HEK293T (cell line): ENCODE results near the gene DPP4.

Experiments used
- CTCF ChIA-PET: fragments of 350-600 bp; formaldehyde crosslinking; extraction: SDS; loops from one replicate; lab custom pipeline; 2021; ENCODE audit warnings: antibody characterized with exemption, inconsistent platforms; lab: Yijun Ruan, JAX
- POLR2A ChIA-PET: fragments of 350-600 bp; formaldehyde crosslinking; extraction: SDS; loops from one replicate; lab custom pipeline; 2020; ENCODE audit warnings: antibody characterized with exemption, inconsistent platforms; lab: Yijun Ruan, JAX
- DNase-seq: peaks from one replicate; pipeline ENCODE4 v3.0.0; 2012; ENCODE audit warnings: mixed read lengths; ENCODE audit errors: extremely low spot score
- ARNT ChIP-seq: fragments of 450-650 bp; IDR thresholded peaks from 2 replicates; pipeline ENCODE4 v1.6.1; 2017; ENCODE audit warnings: mild to moderate bottlenecking
- BHLHE40 ChIP-seq: fragments of 450-650 bp; IDR thresholded peaks from 2 replicates; pipeline ENCODE4 v1.6.1; 2016; ENCODE audit warnings: mild to moderate bottlenecking, moderate library complexity, borderline replicate concordance
- CTBP1 ChIP-seq: fragments of 450-650 bp; IDR thresholded peaks from 2 replicates; pipeline ENCODE4 v1.6.1; 2016; ENCODE audit warnings: borderline replicate concordance
- ELF4 ChIP-seq: fragments of 450-650 bp; IDR thresholded peaks from 2 replicates; pipeline ENCODE4 v1.6.1; 2017; ENCODE audit warnings: antibody characterized with exemption
- FOXA1 ChIP-seq: fragments of 450-650 bp; IDR thresholded peaks from 2 replicates; pipeline ENCODE4 v1.6.1; 2016; ENCODE audit warnings: mild to moderate bottlenecking
- FOXK2 ChIP-seq: fragments of 450-650 bp; IDR thresholded peaks from 2 replicates; pipeline ENCODE4 v1.6.1; 2016; ENCODE audit warnings: mild to moderate bottlenecking
- FOXM1 ChIP-seq: fragments of 450-650 bp; IDR thresholded peaks from 2 replicates; pipeline ENCODE4 v1.6.1; 2017; ENCODE audit warnings: mild to moderate bottlenecking, borderline replicate concordance
- HDGF ChIP-seq: fragments of 450-650 bp; IDR thresholded peaks from 2 replicates; pipeline ENCODE4 v1.6.1; 2017; ENCODE audit warnings: antibody characterized with exemption, borderline replicate concordance
- L3MBTL2 ChIP-seq: fragments of 450-650 bp; conservative IDR thresholded peaks from 2 replicates; pipeline ENCODE4 v1.6.1; 2016; ENCODE audit warnings: mild to moderate bottlenecking
- LEF1 ChIP-seq: fragments of 450-650 bp; IDR thresholded peaks from 2 replicates; pipeline ENCODE4 v1.6.1; 2017; ENCODE audit warnings: mild to moderate bottlenecking, borderline replicate concordance
- NFRKB ChIP-seq: fragments of 450-650 bp; IDR thresholded peaks from 2 replicates; pipeline ENCODE4 v1.6.1; 2016; ENCODE audit warnings: mild to moderate bottlenecking, moderate library complexity
- PKNOX1 ChIP-seq: fragments of 450-650 bp; IDR thresholded peaks from 2 replicates; pipeline ENCODE4 v1.6.1; 2016
- SP1 ChIP-seq: fragments of 450-650 bp; IDR thresholded peaks from 2 replicates; pipeline ENCODE4 v1.6.1; 2017
- SUZ12 ChIP-seq: fragments of 450-650 bp; IDR thresholded peaks from 2 replicates; pipeline ENCODE4 v1.6.1; 2016; ENCODE audit warnings: mild to moderate bottlenecking
- TARDBP ChIP-seq: fragments of 450-650 bp; IDR thresholded peaks from 2 replicates; pipeline ENCODE4 v1.6.1; 2016
- ZNF384 ChIP-seq: fragments of 450-650 bp; IDR thresholded peaks from 2 replicates; pipeline ENCODE4 v1.6.1; 2016

The DPP4 gene

GRCh38 chr2:162103443-162104009, 29.5 kb upstream of the DPP4 start:
- ChIA-PET POLR2A (no interaction called here), CTCF (no interaction called here)
- no peak for DNase-seq
- TF ChIP-seq LEF1 = no peak

DNA sequence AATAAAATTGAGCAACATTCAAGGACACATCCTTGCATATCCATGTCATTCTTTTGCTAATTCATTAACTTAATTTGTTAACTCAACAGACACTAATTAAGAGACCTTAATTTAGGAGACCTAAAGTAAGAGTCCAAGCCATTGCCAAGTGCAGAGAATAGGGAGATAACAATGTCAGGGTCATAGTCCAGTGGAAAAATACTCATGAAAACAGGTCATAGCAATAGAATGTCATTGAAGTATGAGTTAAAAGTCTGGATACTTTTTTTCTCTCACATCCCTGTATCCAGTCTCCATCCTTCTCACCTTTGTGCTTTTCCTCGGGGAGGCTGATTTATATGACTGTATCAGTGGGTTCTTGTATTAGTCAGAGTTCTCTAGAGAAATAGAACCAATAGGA, 26.6 kb upstream of the DPP4 start:
- DNase-seq = no peak
- ChIA-PET POLR2A (no interaction called here), CTCF (no interaction called here)
- TF ChIP-seq FOXK2 (no peak), FOXM1 (no peak), ELF4 (no peak), ZNF384 (no peak), CTBP1 (no peak), PKNOX1 (no peak), FOXA1 (no peak), SUZ12 (no peak), TARDBP (no peak), ARNT (no peak), LEF1 (no peak), HDGF (no peak), NFRKB (no peak), BHLHE40 (no peak), L3MBTL2 (no peak), SP1 (no peak)

- DNase-seq = no peak
- POLR2A ChIA-PET = no interaction called here
- CTCF ChIA-PET = interaction anchor here (0.7 kb wide), 1 partner anchor 383 kb away, joined by 3 read pairs; no protein-coding TSS in a partner anchor
- TF ChIP-seq HDGF (no peak), PKNOX1 (peak; percentile 55)
These were observed 25.8 kb upstream of the DPP4 start for GRCh38 chr2:162099836-162100235.

GRCh38 chr2:162092658-162093556, 18.9 kb upstream of the DPP4 start:
- TF ChIP-seq NFRKB = no peak
- no peak for TF ChIP-seq SP1
- TF ChIP-seq ELF4 = no peak
- no peak for TF ChIP-seq BHLHE40
- TF ChIP-seq FOXA1 = no peak
- no peak for TF ChIP-seq FOXM1
- TF ChIP-seq PKNOX1 = no peak
- no peak for TF ChIP-seq L3MBTL2
- no peak for TF ChIP-seq TARDBP
- no peak for TF ChIP-seq ARNT
- TF ChIP-seq LEF1 = no peak
- no peak for TF ChIP-seq CTBP1
- no peak for TF ChIP-seq ZNF384
- TF ChIP-seq HDGF = no peak
- TF ChIP-seq SUZ12 = no peak
- no peak for DNase-seq
- ChIA-PET POLR2A (no interaction called here), CTCF (no interaction called here)

DNA sequence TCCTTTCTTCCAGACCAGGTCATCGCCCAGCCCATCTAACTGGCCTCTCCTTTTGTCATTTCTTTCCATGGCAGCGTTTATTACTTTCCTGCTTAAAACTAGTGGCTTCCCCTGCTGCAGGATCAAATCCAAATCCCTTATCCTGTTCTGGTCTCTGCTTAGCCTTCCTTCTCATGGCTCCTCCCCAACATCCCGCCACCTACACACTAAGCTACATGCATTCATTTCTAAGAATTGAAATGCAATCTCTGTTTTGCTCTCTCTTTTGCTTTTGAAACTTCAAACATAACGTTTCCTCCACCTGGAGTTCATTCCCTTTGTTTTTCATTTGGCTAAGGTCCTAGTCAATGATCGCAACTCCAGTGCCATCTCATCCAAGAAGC, 18.0 kb upstream of the DPP4 start:
- TF ChIP-seq SP1 (no peak), HDGF (no peak), ARNT (no peak), LEF1 (no peak), FOXA1 (no peak), ELF4 (no peak), FOXM1 (no peak), NFRKB (no peak), L3MBTL2 (no peak), BHLHE40 (no peak), CTBP1 (no peak), PKNOX1 (no peak), TARDBP (no peak), ZNF384 (no peak), SUZ12 (no peak), FOXK2 (no peak)
- ChIA-PET CTCF (no interaction called here), POLR2A (no interaction called here)
- DNase-seq = no peak
